CD8-positive, alpha-beta memory T cell (primary cell): Measurements from ENCODE around the gene TMOD1. TPM values are rescaled to one million over a fixed set of nuclear protein-coding genes. Genes with fewer than 3 reads are reported as not detected.
A peak's percentile ranks its signal among the peaks of the same experiment; 100 is the strongest.

Experiments
- CTCF ChIA-PET: fragments of 350-600 bp; sonication (Branson Sonifier 250); formaldehyde crosslinking; loops from one replicate; lab custom pipeline; 2021; ENCODE audit warnings: antibody characterized with exemption; lab: Charles Lee
- POLR2A ChIA-PET: fragments of 350-600 bp; sonication (Branson Sonifier 250); formaldehyde crosslinking; loops from one replicate; lab custom pipeline; 2021; ENCODE audit warnings: antibody characterized with exemption; lab: Charles Lee
- DNase-seq, 5 donors: peaks; one replicate each; pipeline versions ENCODE4 v3.0.0 to v3.0.0-alpha.2; 2020 to 2022; ENCODE audit warnings: mixed read lengths in 1 of 5
- H3K27ac ChIP-seq: one replicate; pipeline ENCODE4 v1.7.0; 2013; ENCODE audit warnings: low read depth, mild to moderate bottlenecking, low read length, moderate library complexity
- H3K27me3 ChIP-seq: 2 replicates; pipeline ENCODE4 v1.7.0; 2013; ENCODE audit warnings: low read length, mild to moderate bottlenecking; ENCODE audit not compliant: insufficient read depth, poor library complexity, severe bottlenecking
- H3K36me3 ChIP-seq: 2 replicates; pipeline ENCODE4 v1.7.0; 2013; ENCODE audit warnings: mild to moderate bottlenecking, low read length, moderate library complexity; ENCODE audit not compliant: insufficient read depth
- H3K4me1 ChIP-seq: 2 replicates; pipeline ENCODE4 v1.7.0; 2013; ENCODE audit warnings: mild to moderate bottlenecking, low read length, moderate library complexity; ENCODE audit not compliant: insufficient read depth
- H3K4me3 ChIP-seq: 2 replicates; pipeline ENCODE4 v1.7.0; 2013; ENCODE audit warnings: mild to moderate bottlenecking, low read length
- H3K9me3 ChIP-seq: 2 replicates; pipeline ENCODE4 v1.7.0; 2013; ENCODE audit warnings: mild to moderate bottlenecking, low read length
- H3K27ac Mint-ChIP-seq, 8 donors: one replicate each; pipeline ENCODE4 v1.8.0; 2020 to 2021; ENCODE audit warnings: mixed read lengths in 8 of 8, mild to moderate bottlenecking in 6 of 8, inconsistent platforms in 3 of 8, moderate library complexity in 3 of 8
- H3K27me3 Mint-ChIP-seq, 2 donors: one replicate each; pipeline ENCODE4 v1.8.0; 2020 to 2021; ENCODE audit warnings: mixed read lengths in 2 of 2, mild to moderate bottlenecking in 1 of 2, moderate library complexity in 1 of 2
- H3K36me3 Mint-ChIP-seq, 3 donors: one replicate each; pipeline ENCODE4 v1.8.0; 2020 to 2021; ENCODE audit warnings: mixed read lengths in 3 of 3, inconsistent platforms in 1 of 3, mild to moderate bottlenecking in 1 of 3
- H3K4me1 Mint-ChIP-seq, 3 donors: one replicate each; pipeline ENCODE4 v1.8.0; 2020 to 2021; ENCODE audit warnings: mixed read lengths in 3 of 3, inconsistent platforms in 1 of 3, mild to moderate bottlenecking in 1 of 3
- H3K4me3 Mint-ChIP-seq, 7 donors: one replicate each; pipeline ENCODE4 v1.8.0; 2020 to 2021; ENCODE audit warnings: mixed read lengths in 7 of 7, mild to moderate bottlenecking in 6 of 7, moderate library complexity in 4 of 7, inconsistent platforms in 2 of 7
- H3K9me3 Mint-ChIP-seq, 5 donors: one replicate each; pipeline ENCODE4 v1.8.0; 2020 to 2022; ENCODE audit warnings: mixed read lengths in 5 of 5, mild to moderate bottlenecking in 3 of 5, moderate library complexity in 2 of 5, inconsistent platforms in 1 of 5
- polyA plus RNA-seq: library from polyadenylated mRNA; unstranded; fragments of 300-500 nt; fragmentation: Illumina TruSeq; gene quantifications from one replicate; pipeline ENCODE4 v1.2.3, GENCODE V29; 2021
- total RNA-seq, 2 experiments: library from RNA; stranded (reverse); gene quantifications; one replicate each; pipeline ENCODE4 v1.2.3, GENCODE V29; 2021

Gene TMOD1
- total and polyA plus RNA-seq, 3 experiments from 2014 or later = 1.2 to 1.5 (median 1.3) TPM

DNA sequence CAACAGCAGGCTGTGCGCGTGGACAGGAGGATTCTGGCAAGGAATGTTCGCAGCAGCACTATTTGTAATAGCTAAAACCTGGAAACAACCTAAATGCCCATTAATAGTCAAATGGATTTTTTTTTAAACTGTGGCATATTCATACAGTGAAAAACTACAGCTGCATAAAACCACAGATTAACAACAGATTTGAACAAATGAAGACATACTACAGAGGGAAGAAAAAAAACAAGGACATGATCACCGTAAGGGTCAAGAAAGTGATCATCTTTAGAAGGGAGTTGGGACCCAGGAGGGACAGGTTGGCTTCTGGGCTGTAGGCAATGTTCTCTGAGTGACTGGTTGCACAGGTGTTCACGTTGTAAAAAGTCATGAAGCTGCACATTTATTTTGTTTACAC, 1.2 kb upstream of the TMOD1 start:
- H3K9me3 Mint-ChIP-seq = peaks cover 0 to 2% (median 0%) of the 10 kb centered on the region in 5 donors
- peaks cover 8 to 19% (median 12%) of the 10 kb centered on the region in 3 donors for H3K36me3 Mint-ChIP-seq
- Histone ChIP-seq H3K36me3 (peaks cover 9% of the 10 kb centered on the region), H3K9me3 (no peaks in the 10 kb centered on the region), H3K4me3 (no peak overlapping the region), H3K4me1 (peaks cover 8% of the 10 kb centered on the region), H3K27me3 (peaks cover 13% of the 10 kb centered on the region), H3K27ac (no peak overlapping the region)
- peaks cover 47 to 49% of the 10 kb centered on the region in 2 donors for H3K27me3 Mint-ChIP-seq
- DNase-seq = no peak
- H3K4me1 Mint-ChIP-seq = peaks cover 18 to 19% (median 19%) of the 10 kb centered on the region in 3 donors
- POLR2A ChIA-PET = no interaction called here
- peak overlapping the region in 6 of 7 donors; percentile 6 to 82 (median 37) for H3K4me3 Mint-ChIP-seq
- CTCF ChIA-PET = interaction anchor here (0.7 to 1.2 kb wide), 3 partner anchors 11 to 98 kb away, joined by 3 to 5 read pairs (median 4); no protein-coding TSS in a partner anchor
- no peak overlapping the region for H3K27ac Mint-ChIP-seq

DNA sequence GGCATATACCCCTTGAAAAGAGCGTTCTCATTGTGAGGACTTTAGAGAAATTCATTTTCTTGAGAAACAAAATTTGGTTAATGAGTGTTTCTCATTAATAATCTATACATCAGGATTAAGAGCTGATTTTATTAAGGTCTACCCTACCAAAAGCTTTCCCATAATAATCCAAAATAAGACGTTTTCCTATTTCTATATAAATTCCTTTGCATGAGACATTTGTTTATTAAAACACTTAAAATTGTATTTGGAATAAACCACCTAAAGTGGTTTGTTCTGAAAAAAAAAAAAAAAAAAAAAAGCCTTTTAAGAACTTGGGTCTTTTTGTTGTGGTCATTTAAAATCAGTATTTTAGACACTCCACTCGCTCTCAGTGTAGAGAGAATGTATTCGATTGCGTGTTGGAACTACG, 695 bp upstream of the TMOD1 start:
- peaks cover 0 to 2% (median 0%) of the 10 kb centered on the region in 5 donors for H3K9me3 Mint-ChIP-seq
- H3K27ac Mint-ChIP-seq = no peak overlapping the region
- H3K27me3 ChIP-seq = peaks cover 13% of the 10 kb centered on the region
- peaks cover 18 to 19% (median 19%) of the 10 kb centered on the region in 3 donors for H3K4me1 Mint-ChIP-seq
- peaks cover 8 to 14% (median 9%) of the 10 kb centered on the region in 3 donors for H3K36me3 Mint-ChIP-seq
- peaks cover 47 to 49% of the 10 kb centered on the region in 2 donors for H3K27me3 Mint-ChIP-seq
- DNase-seq = no peak
- CTCF ChIA-PET = interaction anchor here (0.6 to 1.5 kb wide), 7 partner anchors 10 to 1119 kb away, joined by 3 to 5 read pairs (median 3); no protein-coding TSS in a partner anchor
- H3K4me3 Mint-ChIP-seq = peak overlapping the region; percentile 48 to 87 (median 77)
- POLR2A ChIA-PET = no interaction called here
- no peak overlapping the region for H3K27ac ChIP-seq
- H3K36me3 ChIP-seq = peaks cover 4% of the 10 kb centered on the region
- no peaks in the 10 kb centered on the region for H3K9me3 ChIP-seq
- H3K4me1 ChIP-seq = peaks cover 8% of the 10 kb centered on the region
- no peak overlapping the region for H3K4me3 ChIP-seq

- Mint-ChIP-seq H3K27me3 (peaks cover 47 to 49% of the 10 kb centered on the region in 2 donors), H3K9me3 (peaks cover 0 to 2% (median 0%) of the 10 kb centered on the region in 5 donors), H3K27ac (no peak overlapping the region), H3K4me3 (peak overlapping the region in 3 of 7 donors; percentile 56 to 80 (median 75)), H3K4me1 (peaks cover 18 to 19% (median 19%) of the 10 kb centered on the region in 3 donors), H3K36me3 (peaks cover 3% of the 10 kb centered on the region in 3 donors)
- DNase-seq = no peak
- H3K4me3 ChIP-seq = peak overlapping the region; percentile 39
- H3K9me3 ChIP-seq = no peaks in the 10 kb centered on the region
- H3K27me3 ChIP-seq = peaks cover 13% of the 10 kb centered on the region
- POLR2A ChIA-PET = no interaction called here
- CTCF ChIA-PET = interaction anchor here (1.1 to 1.7 kb wide), 4 partner anchors 16 to 113 kb away, joined by 3 to 5 read pairs (median 4); no protein-coding TSS in a partner anchor
- H3K4me1 ChIP-seq = peaks cover 8% of the 10 kb centered on the region
- peak overlapping the region; percentile 73 for H3K27ac ChIP-seq
- H3K36me3 ChIP-seq = peaks cover 2% of the 10 kb centered on the region
Measured at GRCh38 chr9:97501972-97502221, 431 bp downstream of the TMOD1 start.

- Histone ChIP-seq H3K27me3 (peaks cover 13% of the 10 kb centered on the region), H3K4me1 (peaks cover 8% of the 10 kb centered on the region), H3K4me3 (peak overlapping the region; percentile 39), H3K27ac (peak overlapping the region; percentile 73), H3K36me3 (no peaks in the 10 kb centered on the region), H3K9me3 (no peaks in the 10 kb centered on the region)
- POLR2A ChIA-PET = no interaction called here
- peak overlapping the region; percentile 51 to 84 (median 72) for H3K4me3 Mint-ChIP-seq
- DNase-seq = no peak
- H3K27me3 Mint-ChIP-seq = peaks cover 47 to 49% of the 10 kb centered on the region in 2 donors
- H3K4me1 Mint-ChIP-seq = peaks cover 18 to 19% (median 19%) of the 10 kb centered on the region in 3 donors
- peak overlapping the region in 1 of 8 donors; percentile 44 for H3K27ac Mint-ChIP-seq
- H3K36me3 Mint-ChIP-seq = no peaks in the 10 kb centered on the region
- CTCF ChIA-PET = interaction anchor here (1.1 to 1.7 kb wide), 2 partner anchors 16 to 96 kb away, joined by 4 to 5 read pairs; no protein-coding TSS in a partner anchor
- H3K9me3 Mint-ChIP-seq = no peaks in the 10 kb centered on the region
Measured at GRCh38 chr9:97502222-97502983, 937 bp downstream of the TMOD1 start.

- ChIA-PET POLR2A (no interaction called here), CTCF (interaction anchor here (1.7 kb wide), 1 partner anchor 15 kb away, joined by 5 read pairs; no protein-coding TSS in a partner anchor)
- Mint-ChIP-seq H3K9me3 (no peaks in the 10 kb centered on the region), H3K27me3 (peaks cover 47 to 49% of the 10 kb centered on the region in 2 donors), H3K36me3 (no peaks in the 10 kb centered on the region), H3K4me1 (peaks cover 18 to 19% (median 19%) of the 10 kb centered on the region in 3 donors), H3K4me3 (peak overlapping the region; percentile 51 to 84 (median 71)), H3K27ac (peak overlapping the region in 1 of 8 donors; percentile 44)
- H3K36me3 ChIP-seq = no peaks in the 10 kb centered on the region
- H3K27ac ChIP-seq = peak overlapping the region; percentile 73
- peaks cover 8% of the 10 kb centered on the region for H3K4me1 ChIP-seq
- H3K4me3 ChIP-seq = peak overlapping the region; percentile 26
- peaks cover 13% of the 10 kb centered on the region for H3K27me3 ChIP-seq
- no peaks in the 10 kb centered on the region for H3K9me3 ChIP-seq
- DNase-seq = no peak
Measured at GRCh38 chr9:97502984-97503861, 1.8 kb downstream of the TMOD1 start.

- Mint-ChIP-seq H3K27ac (peak overlapping the region in 1 of 8 donors; percentile 26), H3K27me3 (peaks cover 52 to 54% of the 10 kb centered on the region in 2 donors), H3K4me3 (peak overlapping the region in 1 of 7 donors; percentile 38), H3K9me3 (no peaks in the 10 kb centered on the region), H3K36me3 (no peaks in the 10 kb centered on the region), H3K4me1 (peaks cover 18 to 19% (median 19%) of the 10 kb centered on the region in 3 donors)
- H3K36me3 ChIP-seq = no peaks in the 10 kb centered on the region
- no peak for DNase-seq
- H3K27me3 ChIP-seq = peaks cover 13% of the 10 kb centered on the region
- H3K4me3 ChIP-seq = no peak overlapping the region
- H3K27ac ChIP-seq = peak overlapping the region; percentile 45
- CTCF ChIA-PET = no interaction called here
- POLR2A ChIA-PET = no interaction called here
- no peaks in the 10 kb centered on the region for H3K9me3 ChIP-seq
- H3K4me1 ChIP-seq = peaks cover 8% of the 10 kb centered on the region
Measured at GRCh38 chr9:97503862-97504210, 2.4 kb downstream of the TMOD1 start.

DNA sequence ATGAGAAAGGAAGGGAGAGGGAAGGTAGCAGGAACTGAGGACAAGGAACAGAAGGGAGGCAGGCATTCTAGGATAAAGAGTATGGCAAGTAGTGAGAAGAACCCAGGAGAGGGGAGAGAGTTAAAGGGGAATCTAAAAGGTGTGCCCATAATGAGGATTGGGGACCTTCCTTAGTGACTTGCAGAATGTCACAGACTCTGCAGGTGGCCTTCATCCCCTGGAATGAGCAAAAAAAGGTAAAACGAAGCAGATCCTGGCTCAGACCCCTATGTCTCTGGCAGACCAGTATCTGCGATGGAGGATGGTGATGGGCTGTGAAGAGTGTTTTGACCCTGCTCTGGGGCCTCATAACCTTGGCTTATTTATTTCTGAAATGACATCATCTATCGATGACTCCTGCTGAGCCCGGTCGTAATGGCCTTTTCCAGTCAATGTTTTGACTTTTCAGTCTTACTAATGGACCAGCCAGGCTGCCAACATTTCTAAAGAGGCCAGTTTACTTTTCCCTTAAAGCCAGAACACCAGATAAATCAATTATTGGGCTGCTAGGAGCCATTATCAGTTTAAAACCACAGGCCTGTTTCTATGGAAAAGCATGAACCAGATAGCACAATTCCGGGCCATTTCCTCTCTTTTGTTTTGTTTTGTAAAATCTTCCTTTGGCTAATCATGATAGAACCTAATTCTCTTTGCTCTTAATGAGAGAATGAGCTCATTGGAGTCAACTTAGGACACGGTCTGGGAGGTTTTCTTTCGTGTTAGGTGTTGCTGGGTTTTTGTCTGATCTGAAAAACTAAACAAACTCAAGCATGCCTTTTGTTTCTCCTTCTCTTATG, 3.1 kb downstream of the TMOD1 start:
- no peak overlapping the region for H3K4me3 Mint-ChIP-seq
- H3K36me3 Mint-ChIP-seq = no peaks in the 10 kb centered on the region
- H3K27ac ChIP-seq = peak overlapping the region; percentile 45
- peaks cover 18 to 19% (median 19%) of the 10 kb centered on the region in 3 donors for H3K4me1 Mint-ChIP-seq
- no peak overlapping the region for H3K27ac Mint-ChIP-seq
- H3K27me3 Mint-ChIP-seq = peaks cover 47 to 52% of the 10 kb centered on the region in 2 donors
- ChIA-PET CTCF (no interaction called here), POLR2A (no interaction called here)
- peaks cover 13% of the 10 kb centered on the region for H3K27me3 ChIP-seq
- H3K9me3 Mint-ChIP-seq = no peaks in the 10 kb centered on the region
- no peaks in the 10 kb centered on the region for H3K9me3 ChIP-seq
- peaks cover 8% of the 10 kb centered on the region for H3K4me1 ChIP-seq
- DNase-seq = no peak
- no peaks in the 10 kb centered on the region for H3K36me3 ChIP-seq
- no peak overlapping the region for H3K4me3 ChIP-seq
